ENCODE measurements around the gene UROC1. TPM values are rescaled to one million over a fixed set of nuclear protein-coding genes. Genes with fewer than 3 reads are reported as not detected.
A peak's percentile ranks its signal among the peaks of the same experiment; 100 is the strongest.

UROC1 gene
- total RNA-seq, 1 donor from 2014 or later, result not detected

- DNase-seq (ENCODE audit: low spot score), result no peak
Observed at GRCh38 chr3:126494970-126495230, 22.7 kb downstream of the UROC1 start.

DNA sequence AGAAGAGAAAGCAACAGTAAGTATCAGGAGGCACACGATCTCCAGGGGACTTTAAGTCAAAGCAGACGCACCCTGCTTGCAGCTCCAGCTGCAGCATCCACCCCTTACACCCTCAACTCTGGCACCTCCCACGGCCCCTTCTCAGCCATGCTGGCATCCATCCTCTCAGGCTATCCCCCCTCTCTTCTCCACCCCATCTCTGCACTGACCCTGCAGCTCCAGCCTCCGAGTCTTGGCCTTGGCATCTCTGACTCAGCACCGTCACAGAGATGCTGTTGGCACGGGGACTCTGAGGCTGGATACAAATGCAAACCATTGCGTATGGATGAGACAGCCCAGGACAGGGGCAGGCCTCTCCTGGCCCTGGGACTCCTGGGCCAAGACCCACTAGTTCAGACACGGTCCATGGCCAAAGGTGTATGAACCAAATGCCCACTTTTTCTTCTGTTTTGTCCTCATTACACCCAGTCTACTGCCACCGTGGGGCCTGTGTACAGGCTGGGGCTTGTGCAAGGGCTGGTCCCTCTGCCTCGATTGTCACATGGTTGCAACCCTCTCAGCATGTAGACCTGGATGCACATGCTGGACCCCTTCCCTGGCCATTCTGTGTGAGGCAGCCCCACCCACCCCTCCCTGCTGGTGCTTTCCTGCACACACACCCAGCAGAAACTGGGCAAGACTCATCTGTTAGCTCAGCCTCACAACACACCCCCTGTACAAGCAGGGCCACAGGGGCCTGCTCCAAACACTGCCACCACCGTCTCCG, 23.2 kb downstream of the UROC1 start:
- no peak for DNase-seq (ENCODE audit: low spot score)

- DNase-seq (ENCODE audit: low spot score), result no peak
Observed at GRCh38 chr3:126493739-126494138, 23.8 kb downstream of the UROC1 start.

DNA sequence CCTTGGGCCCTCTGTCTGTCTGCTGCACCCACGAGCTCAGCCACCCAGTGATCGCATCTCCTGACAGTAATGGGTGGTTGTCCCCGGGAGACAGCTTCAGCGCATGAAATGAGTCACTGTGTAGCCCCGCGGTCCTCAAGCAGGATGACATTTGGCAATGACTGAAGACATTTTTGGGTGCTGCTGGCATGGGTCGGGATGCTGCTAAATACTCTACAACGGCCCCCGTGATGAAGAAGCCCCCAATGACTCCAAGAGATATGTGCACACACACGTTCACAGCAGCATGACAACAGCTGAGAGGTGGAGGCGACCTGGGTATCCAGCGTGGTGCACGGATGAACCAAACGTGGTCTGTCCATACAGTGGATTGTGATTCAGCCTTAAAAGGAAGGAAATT, 24.5 kb downstream of the UROC1 start:
- no peak for DNase-seq (ENCODE audit: low spot score)

DNA sequence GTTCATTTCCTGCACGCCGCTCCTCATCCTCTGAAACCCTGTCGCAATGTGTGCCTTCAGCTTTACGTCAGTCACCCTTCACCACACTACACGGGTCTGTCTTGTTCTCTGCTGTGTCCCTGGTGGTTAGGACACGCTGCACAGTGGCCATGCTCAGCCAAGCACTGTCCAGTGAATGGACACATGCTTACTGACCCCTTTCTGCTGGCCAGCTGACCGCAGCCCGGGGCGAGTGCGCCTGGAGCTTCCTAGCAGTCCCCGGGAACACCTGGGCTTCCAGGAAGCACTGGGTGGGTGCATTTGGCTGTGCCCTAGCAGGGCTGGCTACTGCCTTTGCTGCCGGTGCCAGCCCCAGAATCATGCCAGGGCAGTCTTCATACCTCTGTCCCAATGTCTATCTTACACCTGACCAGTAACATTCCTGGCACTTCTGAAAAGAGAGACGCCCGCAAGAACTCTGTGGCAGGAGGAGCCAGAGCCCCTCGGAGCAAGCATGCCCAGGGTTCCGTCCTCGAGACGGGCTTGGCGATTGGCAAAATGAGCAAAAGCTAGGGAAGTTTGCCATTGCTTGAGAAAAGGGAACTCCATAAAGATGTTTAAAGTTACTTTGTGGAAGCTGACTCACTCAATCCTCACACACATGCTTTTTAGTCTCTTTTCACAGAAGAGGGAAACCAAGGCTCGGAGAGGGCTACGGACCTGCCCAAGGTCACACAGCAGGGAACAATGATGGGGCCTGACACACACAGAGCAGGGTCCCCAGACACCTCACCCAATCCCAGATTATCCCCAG, 26.2 kb downstream of the UROC1 start:
- DNase-seq (ENCODE audit: low spot score), result no peak

GRCh38 chr3:126490619-126491018, 27.0 kb downstream of the UROC1 start:
- no peak for DNase-seq (ENCODE audit: low spot score)

DNA sequence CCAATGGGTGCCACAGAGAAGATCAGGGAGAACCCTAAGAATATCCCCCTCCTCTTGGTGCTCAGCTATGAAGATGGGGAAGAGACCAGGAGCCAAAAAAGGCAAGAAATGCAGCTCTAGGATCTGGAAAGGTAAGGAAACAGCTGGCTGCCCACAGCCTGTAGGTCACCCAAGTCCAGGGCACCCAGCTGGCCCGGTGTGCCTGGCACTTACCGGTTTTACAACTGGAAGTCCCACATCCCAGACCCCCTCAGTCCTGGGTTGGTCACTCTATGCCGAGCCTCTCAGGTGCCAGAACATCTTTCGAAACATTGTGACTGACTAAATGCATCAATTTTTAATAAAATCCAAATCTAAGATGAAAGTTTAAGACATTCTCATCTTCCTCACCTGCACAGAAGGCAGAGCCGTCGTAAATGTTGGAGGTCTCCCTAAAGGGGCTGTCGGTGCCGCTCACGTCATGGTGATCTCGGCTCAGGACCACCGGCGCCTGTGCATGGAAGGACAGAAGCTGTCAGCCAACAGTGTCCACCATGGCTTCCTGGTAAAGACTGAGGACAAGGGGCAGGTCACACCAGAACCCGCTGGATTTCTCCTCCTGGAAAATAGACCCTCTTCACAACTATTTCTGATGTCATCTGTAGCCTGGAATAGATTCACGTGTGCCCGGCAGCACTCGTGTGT, 28.5 kb downstream of the UROC1 start:
- DNase-seq (ENCODE audit: low spot score), result no peak

GRCh38 chr3:126488185-126488584, 29.4 kb downstream of the UROC1 start:
- DNase-seq (ENCODE audit: low spot score), result no peak

GRCh38 chr3:126487151-126487771, 30.3 kb downstream of the UROC1 start:
- no peak for DNase-seq (ENCODE audit: low spot score)

DNA sequence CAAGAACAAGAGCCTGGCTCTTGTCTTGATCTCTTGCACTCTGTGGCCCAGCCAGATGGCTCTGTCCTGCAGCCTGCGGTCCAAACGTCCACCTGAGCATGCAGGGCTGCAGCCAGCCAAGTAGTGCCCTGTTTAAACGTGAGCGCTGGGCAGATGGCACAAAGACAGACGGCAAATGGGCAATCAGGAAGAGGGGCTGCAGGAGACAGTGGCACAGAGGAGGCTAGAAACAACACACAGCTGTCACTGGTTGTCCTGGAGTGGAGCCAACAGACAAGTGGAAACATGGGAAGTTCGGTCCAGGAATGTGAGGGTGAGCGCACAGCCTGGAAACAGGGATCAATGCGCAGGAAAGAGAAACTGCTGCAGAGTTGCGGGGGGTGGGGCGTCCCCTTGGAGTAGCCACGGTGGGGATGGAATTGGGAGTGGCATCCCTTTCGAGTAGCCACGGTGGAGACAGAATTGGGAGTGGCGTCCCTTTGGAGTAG, 31.2 kb downstream of the UROC1 start:
- DNase-seq (ENCODE audit: low spot score), result no peak

- DNase-seq (ENCODE audit: low spot score), result no peak
Observed at GRCh38 chr3:126485956-126486355, 31.6 kb downstream of the UROC1 start.

GRCh38 chr3:126485176-126485897, 32.2 kb downstream of the UROC1 start:
- no peak for DNase-seq (ENCODE audit: low spot score)

DNA sequence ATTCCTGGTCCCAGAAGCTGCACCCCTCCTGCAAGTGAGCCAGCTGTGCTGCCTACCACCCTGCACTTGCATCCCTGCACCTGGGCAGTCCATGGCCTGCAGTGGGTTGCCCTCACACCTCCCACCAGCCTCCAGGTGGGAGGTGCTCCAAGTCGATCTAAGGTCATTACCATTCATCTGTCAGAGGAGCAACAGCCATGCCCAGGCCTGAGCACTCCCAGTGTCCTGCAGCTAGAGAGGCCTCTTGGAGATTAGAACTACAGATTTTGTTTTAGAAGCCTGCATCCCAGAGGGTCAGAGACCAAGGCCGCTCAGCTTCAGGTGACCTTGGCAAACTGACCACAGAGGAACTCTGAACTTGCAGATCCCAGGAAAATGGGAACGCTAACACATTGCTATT, 32.9 kb downstream of the UROC1 start:
- no peak for DNase-seq (ENCODE audit: low spot score)

DNA sequence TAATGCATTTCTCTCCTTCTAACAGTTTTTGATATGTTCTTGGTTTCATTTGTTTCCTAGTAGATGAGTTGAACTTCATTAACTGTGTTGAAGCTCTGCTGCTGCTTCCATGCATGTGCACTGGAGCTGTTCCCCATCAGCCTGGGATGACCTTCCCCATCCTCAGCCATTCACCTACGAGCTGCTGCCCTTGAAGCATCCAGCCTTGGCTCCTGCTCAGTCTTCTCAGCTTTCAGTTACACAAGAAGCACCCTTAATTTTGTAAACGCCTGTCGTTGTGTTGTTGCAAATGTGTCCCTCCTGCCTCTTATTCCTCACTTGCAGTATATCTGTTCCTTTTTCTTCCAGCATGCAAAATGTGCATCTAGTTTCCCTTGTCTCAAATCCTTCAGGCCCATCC, 33.4 kb downstream of the UROC1 start:
- no peak for DNase-seq (ENCODE audit: low spot score)

DNA sequence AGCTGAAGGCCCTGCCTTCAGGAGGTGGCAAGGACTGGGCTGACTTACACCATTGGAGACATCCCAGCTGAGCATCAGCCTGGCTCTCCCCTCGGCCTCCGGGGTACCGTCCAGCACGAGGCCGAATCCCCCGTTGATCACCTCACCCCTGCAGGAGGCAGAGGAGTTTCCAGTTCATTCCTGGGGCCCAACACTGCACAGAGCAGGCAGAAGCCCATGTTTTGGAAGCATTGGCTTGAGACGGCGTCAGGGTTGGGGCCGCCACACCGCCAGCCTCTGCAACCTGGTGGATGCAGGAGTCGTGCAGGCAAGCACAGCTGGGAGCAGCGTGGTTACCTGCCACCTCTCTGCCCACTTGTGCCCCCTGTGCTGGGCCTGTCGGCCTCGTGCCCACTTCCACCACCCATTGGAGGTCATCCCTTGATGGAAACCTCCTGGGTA, 34.2 kb downstream of the UROC1 start:
- DNase-seq (ENCODE audit: low spot score), result no peak

DNA sequence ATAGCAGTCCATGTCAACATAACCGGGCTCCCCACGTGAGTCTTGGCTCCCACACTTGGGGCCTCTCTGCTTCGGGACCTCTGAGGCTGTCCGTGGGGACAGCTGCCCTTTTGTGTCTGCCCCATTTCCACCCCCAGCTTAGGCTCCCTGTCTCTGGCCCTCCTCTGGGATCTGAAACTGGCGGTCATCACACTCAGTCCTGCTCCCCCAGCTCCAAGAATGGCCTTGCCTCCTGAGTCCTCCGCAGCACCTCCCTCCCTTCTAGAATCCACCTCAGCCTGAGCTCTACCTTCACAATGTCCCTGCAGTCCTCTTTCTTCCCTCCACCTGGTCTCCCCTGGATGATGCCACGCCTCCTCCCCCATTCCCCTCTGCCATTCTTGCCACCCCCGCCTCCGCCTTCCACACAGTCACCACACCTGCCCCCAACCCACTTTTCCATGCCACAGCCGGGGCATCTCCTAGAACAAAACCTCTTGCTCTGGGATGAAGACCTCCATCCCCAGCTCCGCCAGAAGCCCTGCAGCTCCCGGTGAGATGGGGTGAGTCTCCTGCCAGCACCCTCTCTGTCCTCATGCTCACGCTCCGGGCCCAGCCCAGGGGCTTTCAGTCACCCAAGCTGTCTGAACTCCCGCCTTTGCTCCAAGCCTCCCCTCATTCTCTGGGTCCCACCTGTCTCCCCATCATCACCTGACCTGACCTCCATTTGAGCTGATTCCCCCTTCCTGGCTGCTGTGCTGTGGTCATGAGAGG, 34.9 kb downstream of the UROC1 start:
- no peak for DNase-seq (ENCODE audit: low spot score)

DNA sequence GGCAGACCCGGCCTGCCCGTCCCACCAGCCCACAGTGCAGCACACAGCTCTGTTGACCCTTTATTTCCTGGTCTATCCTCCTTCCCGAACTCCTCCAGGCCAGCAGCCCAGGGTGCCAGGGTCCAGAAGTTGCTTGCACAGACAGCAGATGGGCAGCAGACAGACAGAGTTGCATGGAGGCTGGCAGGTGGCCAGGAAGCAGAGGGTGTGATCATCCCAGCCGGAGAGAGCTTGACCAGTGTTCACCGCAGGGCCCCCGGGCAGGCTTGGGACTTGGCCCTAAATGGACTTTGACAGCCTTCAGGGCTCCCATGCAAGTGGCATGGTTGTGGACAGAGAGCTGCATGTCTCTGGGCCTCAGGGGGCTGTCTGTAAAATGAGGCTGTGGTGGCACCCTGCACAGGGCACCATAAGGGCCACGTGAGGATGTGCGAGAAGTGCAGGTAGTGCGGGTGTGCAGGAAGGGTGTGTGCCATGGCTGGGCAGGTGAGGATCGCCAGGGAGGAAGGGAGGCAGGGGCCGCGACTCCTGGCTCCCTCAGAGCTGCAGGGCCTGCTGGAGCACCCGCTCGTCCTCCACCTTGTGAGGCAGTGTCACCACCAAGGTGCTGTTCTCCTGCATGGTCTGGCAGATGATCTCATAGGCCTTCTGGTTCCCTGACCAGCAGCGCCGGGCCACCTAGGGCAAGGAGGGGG, 35.6 kb downstream of the UROC1 start:
- no peak for DNase-seq (ENCODE audit: low spot score)

- peak; percentile 41 for DNase-seq (ENCODE audit: low spot score)
Observed at GRCh38 chr3:126480861-126481260, 36.7 kb downstream of the UROC1 start.

GRCh38 chr3:126480206-126480605, 37.4 kb downstream of the UROC1 start:
- DNase-seq (ENCODE audit: low spot score), result no peak

DNA sequence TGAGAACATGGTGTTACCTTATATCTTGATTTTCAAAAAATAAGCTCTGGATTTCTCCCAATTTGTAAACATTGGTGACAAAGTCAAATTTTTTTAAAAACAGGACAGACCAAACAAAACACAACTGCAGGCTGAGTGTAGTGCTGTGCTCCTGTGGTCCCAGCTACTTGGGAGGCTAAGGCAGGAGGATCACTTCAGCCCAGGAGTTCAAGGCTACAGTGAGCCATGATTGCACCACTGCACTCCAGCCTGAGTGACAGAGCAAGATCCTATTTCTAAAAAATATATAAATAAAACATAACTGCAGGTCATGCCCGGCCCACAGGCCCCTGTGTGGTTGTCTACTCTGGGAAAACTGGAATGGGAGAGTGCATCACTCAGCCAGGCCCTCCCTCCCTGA, 37.9 kb downstream of the UROC1 start:
- DNase-seq (ENCODE audit: low spot score), result no peak

All from ureter (tissue), 1 donor.